ENCODE data around the gene SHMT2.

DNA sequence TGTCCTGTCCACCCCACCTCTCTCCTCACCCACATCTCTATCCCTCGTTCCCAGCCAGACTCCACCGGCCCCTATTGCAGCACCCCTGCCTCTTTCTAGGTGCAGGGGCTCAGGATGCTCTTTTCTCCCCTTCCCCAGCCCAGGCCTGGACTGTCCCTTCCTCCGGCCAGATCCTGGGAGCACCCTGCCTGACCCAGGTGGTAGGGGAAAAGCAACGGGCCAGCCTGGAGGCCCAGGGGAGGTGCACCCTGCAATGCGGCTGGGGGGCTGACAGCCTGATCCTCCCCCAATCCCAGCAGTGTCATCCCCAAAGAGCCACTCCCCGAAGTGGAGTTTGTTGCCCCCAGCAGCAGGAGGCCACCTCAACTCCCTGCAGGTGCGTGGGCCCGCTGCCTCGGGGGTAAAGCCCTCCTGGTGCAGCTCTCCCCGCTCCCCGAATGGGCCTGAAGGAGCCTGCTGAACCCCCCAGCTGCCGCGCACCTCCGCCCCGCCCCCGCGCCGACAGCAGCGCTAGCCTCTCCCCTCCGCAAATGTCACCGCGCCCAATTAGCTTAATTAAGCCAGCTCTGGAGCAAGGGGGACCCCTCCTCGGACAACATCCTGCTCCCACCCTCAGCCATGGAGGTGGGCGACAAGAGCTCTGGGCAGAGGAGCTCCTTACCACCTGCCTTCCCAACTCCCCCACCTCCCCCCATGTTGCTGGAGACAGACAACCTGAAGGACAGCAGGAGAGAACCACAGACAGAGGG, 8.2 kb upstream of the SHMT2 start:
- TF ChIP-seq RAD21 (IDR thresholded peaks at IDR 0.05; ENCODE audit: low read depth) (no peak), CEBPB (IDR thresholded peaks at IDR 0.05; ENCODE audit: low read depth) (no peak)
- TF ChIP-seq, protein P1, sequence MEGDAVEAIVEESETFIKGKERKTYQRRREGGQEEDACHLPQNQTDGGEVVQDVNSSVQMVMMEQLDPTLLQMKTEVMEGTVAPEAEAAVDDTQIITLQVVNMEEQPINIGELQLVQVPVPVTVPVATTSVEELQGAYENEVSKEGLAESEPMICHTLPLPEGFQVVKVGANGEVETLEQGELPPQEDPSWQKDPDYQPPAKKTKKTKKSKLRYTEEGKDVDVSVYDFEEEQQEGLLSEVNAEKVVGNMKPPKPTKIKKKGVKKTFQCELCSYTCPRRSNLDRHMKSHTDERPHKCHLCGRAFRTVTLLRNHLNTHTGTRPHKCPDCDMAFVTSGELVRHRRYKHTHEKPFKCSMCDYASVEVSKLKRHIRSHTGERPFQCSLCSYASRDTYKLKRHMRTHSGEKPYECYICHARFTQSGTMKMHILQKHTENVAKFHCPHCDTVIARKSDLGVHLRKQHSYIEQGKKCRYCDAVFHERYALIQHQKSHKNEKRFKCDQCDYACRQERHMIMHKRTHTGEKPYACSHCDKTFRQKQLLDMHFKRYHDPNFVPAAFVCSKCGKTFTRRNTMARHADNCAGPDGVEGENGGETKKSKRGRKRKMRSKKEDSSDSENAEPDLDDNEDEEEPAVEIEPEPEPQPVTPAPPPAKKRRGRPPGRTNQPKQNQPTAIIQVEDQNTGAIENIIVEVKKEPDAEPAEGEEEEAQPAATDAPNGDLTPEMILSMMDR (IDR thresholded peaks at IDR 0.05 in 2 of 3, conservative IDR thresholded peaks at IDR 0.05 in 1 of 3; ENCODE audit: borderline replicate concordance in 1 of 3, insufficient read depth in 1 of 3, low read depth in 2 of 3, low read length in 2 of 3) = no peak
- TF ChIP-seq, protein P2, sequence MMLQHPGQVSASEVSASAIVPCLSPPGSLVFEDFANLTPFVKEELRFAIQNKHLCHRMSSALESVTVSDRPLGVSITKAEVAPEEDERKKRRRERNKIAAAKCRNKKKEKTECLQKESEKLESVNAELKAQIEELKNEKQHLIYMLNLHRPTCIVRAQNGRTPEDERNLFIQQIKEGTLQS (IDR thresholded peaks at IDR 0.05) = no peak
